ENCODE results near the gene MARF1.
"Not testable (repeated sequence)": the region's sequence is repeated elsewhere in the genome, so short reads cannot be mapped to it uniquely, and the experiment has no call there.

MARF1 gene

GRCh38 chr16:15597822-15598647 is 44.9 kb downstream of the MARF1 start:
- FAIRE-seq, result no peak

- no peak for FAIRE-seq
Observed at GRCh38 chr16:15597135-15597534, 45.8 kb downstream of the MARF1 start.

- FAIRE-seq, result no peak
Observed at GRCh38 chr16:15594711-15595320, 48.1 kb downstream of the MARF1 start.

GRCh38 chr16:15593235-15593634 is 49.7 kb downstream of the MARF1 start:
- FAIRE-seq, result no peak

- no peak for FAIRE-seq
Observed at GRCh38 chr16:15592324-15592723, 50.6 kb downstream of the MARF1 start.

- FAIRE-seq, result no peak
Observed at GRCh38 chr16:15587152-15587825, 55.7 kb downstream of the MARF1 start.

GRCh38 chr16:15586716-15587115 is 56.2 kb downstream of the MARF1 start:
- no peak for FAIRE-seq

- no peak for FAIRE-seq
Observed at GRCh38 chr16:15585956-15586355, 57.0 kb downstream of the MARF1 start.

GRCh38 chr16:15583526-15583925 is 59.4 kb downstream of the MARF1 start:
- FAIRE-seq, result no peak

- FAIRE-seq, result no peak
Observed at GRCh38 chr16:15581127-15581815, 61.7 kb downstream of the MARF1 start.

- FAIRE-seq, result no peak
Observed at GRCh38 chr16:15578824-15579223, 64.1 kb downstream of the MARF1 start.

GRCh38 chr16:15576960-15577958 is 65.7 kb downstream of the MARF1 start:
- no peak for FAIRE-seq

- no peak for FAIRE-seq
Observed at GRCh38 chr16:15575293-15576049, 67.5 kb downstream of the MARF1 start.

GRCh38 chr16:15574614-15574948 is 68.4 kb downstream of the MARF1 start:
- FAIRE-seq, result no peak

GRCh38 chr16:15573896-15574613 is 68.9 kb downstream of the MARF1 start:
- FAIRE-seq, result not testable (repeated sequence)

- no peak for FAIRE-seq
Observed at GRCh38 chr16:15573274-15573895, 69.6 kb downstream of the MARF1 start.

- FAIRE-seq, result no peak
Observed at GRCh38 chr16:15572329-15573001, 70.5 kb downstream of the MARF1 start.

- FAIRE-seq, result no peak
Observed at GRCh38 chr16:15571557-15571956, 71.4 kb downstream of the MARF1 start.

GRCh38 chr16:15570666-15571065 is 72.3 kb downstream of the MARF1 start:
- not testable (repeated sequence) for FAIRE-seq

GRCh38 chr16:15567823-15568222 is 75.1 kb downstream of the MARF1 start:
- FAIRE-seq, result no peak
